H1 (cell line): ENCODE measurements around the gene CFD. TPM values are rescaled to one million over a fixed set of nuclear protein-coding genes. Genes with fewer than 3 reads are reported as not detected.

Experiments
- BCL11A ChIP-seq, 2 experiments: IDR thresholded peaks; one replicate each; pipeline ENCODE4 v1.6.1; 2011; ENCODE audit warnings: low read depth in 2 of 2, low read length in 2 of 2, mild to moderate bottlenecking in 2 of 2
- POLR2A ChIP-seq, 2 experiments: IDR thresholded peaks; 1 replicate in 1 of 2; 2 replicates in 1 of 2; pipeline ENCODE4 v1.6.1; 2011; ENCODE audit warnings: low read depth in 2 of 2, low read length in 2 of 2, mild to moderate bottlenecking in 2 of 2; ENCODE audit errors: control extremely low read depth in 1 of 2
- POLR2AphosphoS5 ChIP-seq: IDR thresholded peaks from 2 replicates; pipeline ENCODE4 v1.6.1; 2011; ENCODE audit warnings: low read depth, low read length
- polyA plus RNA-seq, 7 experiments: library from polyadenylated mRNA; depleted of rRNA in 3 of 7; stranded (reverse) in 5 of 7; unstranded in 2 of 7; fragments of >200 nt in 5 of 7; fragments of 200-250 nt in 2 of 7; gene quantifications; 1 replicate in 5 of 7; 2 replicates in 1 of 7; 4 replicates in 1 of 7; pipeline versions ENCODE4 v1.2.1 to v1.2.3, GENCODE V29; 2011 to 2013; ENCODE audit warnings: missing spikeins in 2 of 7, mixed read lengths in 2 of 7
- total RNA-seq: library from RNA; stranded (reverse); fragmentation: NEBNext Ultra II Directional; extraction: Animal tissue kit (Norgen Biotek cat#: 25700); gene quantifications from 2 replicates; pipeline ENCODE4 v1.2.1, GENCODE V29; 2021

The CFD gene
- total and polyA plus RNA-seq, 2 of the 8 experiments (the other 6 are each of a cell fraction or from before 2014, with no cell fraction given) = 1.7 to 2.8 TPM

- TF ChIP-seq BCL11A (IDR thresholded peaks at IDR 0.05; ENCODE audit: low read depth in 2 of 2, low read length in 2 of 2) (no peak), POLR2A (IDR thresholded peaks at IDR 0.05; ENCODE audit: control extremely low read depth in 1 of 2, low read depth in 2 of 2, low read length in 2 of 2) (peak in 1 of 2 experiments; percentile 85; a peak in 2 of 3 replicates), POLR2AphosphoS5 (peak; percentile 86; the same call in 1 of the 2 replicates)
Observed at GRCh38 chr19:892894-893689, 33.6 kb downstream of the CFD start, which contains the start of the genes MED16 and RNU6-9 (continued).
